HFF-Myc (cell line): ENCODE results near the gene PPA2.

ENCODE experiments used
- DNase-seq: peaks from one replicate; pipeline ENCODE4 v3.0.0-alpha.2; 2011; ENCODE audit warnings: low read depth; ENCODE audit errors: extremely low read depth
- H3K4me3 ChIP-seq: replicated peaks from 2 replicates; pipeline ENCODE4 v1.5.1; 2011; ENCODE audit warnings: low read depth, mild to moderate bottlenecking, control low read depth, low read length
- CTCF ChIP-seq: IDR thresholded peaks from 2 replicates; pipeline ENCODE4 v1.5.1; 2012; ENCODE audit warnings: mild to moderate bottlenecking, low read depth, low read length, control low read depth; ENCODE audit errors: missing control alignments

The PPA2 gene

GRCh38 chr4:105432438-105432837 is 41.4 kb downstream of the PPA2 start:
- TF ChIP-seq CTCF = no peak
- H3K4me3 ChIP-seq = no peak overlapping the region
- DNase-seq = no peak

GRCh38 chr4:105430811-105431210 is 43.1 kb downstream of the PPA2 start:
- no peak for TF ChIP-seq CTCF
- DNase-seq = no peak
- H3K4me3 ChIP-seq = no peak overlapping the region

- no peak for TF ChIP-seq CTCF
- H3K4me3 ChIP-seq = no peak overlapping the region
- DNase-seq = no peak
These were observed 47.5 kb downstream of the PPA2 start for GRCh38 chr4:105426187-105426897.

- TF ChIP-seq CTCF = no peak
- DNase-seq = no peak
- H3K4me3 ChIP-seq = no peak overlapping the region
These were observed 51.5 kb downstream of the PPA2 start for GRCh38 chr4:105422207-105422920.

GRCh38 chr4:105417624-105418023 is 56.2 kb downstream of the PPA2 start:
- DNase-seq = no peak
- TF ChIP-seq CTCF = no peak
- H3K4me3 ChIP-seq = no peak overlapping the region

GRCh38 chr4:105415281-105415744 is 58.5 kb downstream of the PPA2 start:
- no peak for DNase-seq
- H3K4me3 ChIP-seq = no peak overlapping the region
- TF ChIP-seq CTCF = no peak
